Activated effector memory CD4-positive, alpha-beta T cell treated with anti-CD3 and anti-CD28 coated beads, Interleukin-2, amount 50 U/mL, for 16 hours (primary cell): Measurements from ENCODE around the gene MIEF2.

Source experiments
- DNase-seq: peaks from one replicate; pipeline ENCODE4 v3.0.0-alpha.2; 2020

The MIEF2 gene

GRCh38 chr17:18236494-18236893 is 24.0 kb upstream of the MIEF2 start:
- DNase-seq = no peak

GRCh38 chr17:18237461-18237860 is 23.0 kb upstream of the MIEF2 start:
- DNase-seq = no peak

GRCh38 chr17:18238299-18238698 is 22.2 kb upstream of the MIEF2 start:
- DNase-seq = no peak

GRCh38 chr17:18240449-18240848 is 20.0 kb upstream of the MIEF2 start:
- no peak for DNase-seq

- DNase-seq = no peak
Measured at GRCh38 chr17:18241229-18241871, 19.1 kb upstream of the MIEF2 start.

GRCh38 chr17:18245038-18245776 is 15.3 kb upstream of the MIEF2 start:
- DNase-seq = no peak

GRCh38 chr17:18246109-18246725 is 14.2 kb upstream of the MIEF2 start:
- no peak for DNase-seq

GRCh38 chr17:18246880-18247612 is 13.4 kb upstream of the MIEF2 start:
- DNase-seq = peak; percentile 74

GRCh38 chr17:18247613-18248001 is 12.9 kb upstream of the MIEF2 start:
- no peak for DNase-seq

- DNase-seq = peak; percentile 84
Measured at GRCh38 chr17:18248300-18248731, 12.1 kb upstream of the MIEF2 start.

GRCh38 chr17:18248811-18249210 is 11.7 kb upstream of the MIEF2 start:
- DNase-seq = no peak

- no peak for DNase-seq
Measured at GRCh38 chr17:18250259-18250658, 10.2 kb upstream of the MIEF2 start.

GRCh38 chr17:18250708-18251107 is 9.8 kb upstream of the MIEF2 start:
- no peak for DNase-seq

- DNase-seq = no peak
Measured at GRCh38 chr17:18251204-18251603, 9.3 kb upstream of the MIEF2 start.

GRCh38 chr17:18252160-18252559 is 8.3 kb upstream of the MIEF2 start:
- no peak for DNase-seq

GRCh38 chr17:18253187-18253884 is 7.1 kb upstream of the MIEF2 start:
- no peak for DNase-seq

GRCh38 chr17:18253947-18254821 is 6.3 kb upstream of the MIEF2 start:
- no peak for DNase-seq

- DNase-seq = no peak
Measured at GRCh38 chr17:18254888-18255649, 5.4 kb upstream of the MIEF2 start.

- no peak for DNase-seq
Measured at GRCh38 chr17:18256351-18256750, 4.1 kb upstream of the MIEF2 start.

GRCh38 chr17:18256776-18257175 is 3.7 kb upstream of the MIEF2 start:
- DNase-seq = no peak
